GM11168 (cell line): Measurements from ENCODE around the gene CDKAL1.

Source experiments
- in situ Hi-C: fragments of 300-500 bp; cut with MboI; formaldehyde crosslinking; loops from one replicate; pipeline ENCODE4 v1.12.0; 2022; ENCODE audit warnings: low sequenced_read_pairs; ENCODE audit not compliant: unreplicated experiment

The CDKAL1 gene

DNA sequence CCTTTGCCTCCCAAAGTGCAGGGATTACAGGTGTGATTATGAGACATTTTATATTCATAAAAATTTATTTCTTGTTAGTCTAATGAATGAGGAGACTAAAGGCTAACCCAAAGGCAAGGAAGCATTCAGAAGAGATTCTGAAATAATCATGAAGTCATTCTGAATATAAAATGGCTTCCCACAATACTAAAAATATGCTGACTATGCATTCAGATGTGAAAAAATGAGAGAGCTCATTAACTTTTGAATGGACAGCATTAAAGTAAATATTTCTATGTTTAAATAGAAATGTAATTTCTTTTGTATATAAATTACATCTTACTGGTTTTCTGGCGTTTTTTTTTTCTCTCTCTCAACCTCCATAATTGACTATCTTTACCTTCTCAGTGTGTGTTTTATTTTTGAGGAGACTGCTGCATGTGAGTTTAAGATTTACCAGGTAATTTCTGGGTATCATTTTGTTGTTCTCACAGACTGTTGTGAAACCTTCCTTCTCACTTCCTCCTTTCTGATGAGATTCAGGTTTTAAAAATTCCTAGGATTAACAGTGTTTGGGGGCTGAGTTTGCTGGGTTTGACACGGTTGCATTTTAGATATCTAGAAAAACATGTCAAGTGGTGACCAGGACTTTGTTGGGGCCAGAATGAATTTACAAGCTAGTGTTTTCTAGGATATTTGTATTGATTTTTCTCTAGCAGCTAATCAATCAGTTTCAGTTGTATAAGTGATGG, 316.6 kb downstream of the CDKAL1 start:
- in situ Hi-C loops = no loop called here

DNA sequence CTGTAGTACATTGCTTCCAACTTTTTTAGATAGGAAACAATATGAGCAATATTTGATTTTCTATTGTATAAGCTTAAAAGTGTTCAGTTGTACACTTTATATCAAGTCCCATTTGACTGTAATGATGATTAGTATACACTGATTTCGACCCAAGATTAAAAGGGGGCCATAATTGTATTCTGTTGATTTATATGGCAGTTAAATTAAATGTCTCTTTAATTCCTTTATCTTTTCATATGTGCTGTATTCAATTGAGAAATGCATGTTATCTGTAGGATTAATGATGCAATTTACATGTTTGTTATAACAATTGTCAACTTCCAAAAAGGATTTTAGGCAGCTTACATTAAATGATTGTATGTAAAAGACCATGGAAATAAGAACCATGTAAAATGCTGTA, 317.5 kb downstream of the CDKAL1 start:
- in situ Hi-C loops = no loop called here

DNA sequence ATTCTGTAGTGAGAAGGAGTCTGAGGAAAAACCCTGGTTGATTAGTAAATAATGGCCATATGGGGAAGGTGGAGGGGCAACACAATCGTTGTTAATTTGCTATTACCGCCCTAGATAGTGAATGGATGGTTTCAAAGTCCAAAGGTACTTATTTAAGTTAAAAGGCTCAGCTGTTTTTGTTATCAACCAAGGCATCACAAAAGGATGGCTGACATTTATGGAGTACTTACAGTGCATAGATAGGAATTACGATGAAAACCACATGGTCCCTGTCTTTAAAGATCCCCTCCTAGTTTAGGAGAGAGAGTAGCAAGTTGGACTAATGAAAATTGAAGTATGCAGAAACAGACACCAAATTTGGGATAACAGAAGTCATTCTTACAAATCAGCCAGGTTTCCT, 319.6 kb downstream of the CDKAL1 start:
- in situ Hi-C loops = no loop called here

DNA sequence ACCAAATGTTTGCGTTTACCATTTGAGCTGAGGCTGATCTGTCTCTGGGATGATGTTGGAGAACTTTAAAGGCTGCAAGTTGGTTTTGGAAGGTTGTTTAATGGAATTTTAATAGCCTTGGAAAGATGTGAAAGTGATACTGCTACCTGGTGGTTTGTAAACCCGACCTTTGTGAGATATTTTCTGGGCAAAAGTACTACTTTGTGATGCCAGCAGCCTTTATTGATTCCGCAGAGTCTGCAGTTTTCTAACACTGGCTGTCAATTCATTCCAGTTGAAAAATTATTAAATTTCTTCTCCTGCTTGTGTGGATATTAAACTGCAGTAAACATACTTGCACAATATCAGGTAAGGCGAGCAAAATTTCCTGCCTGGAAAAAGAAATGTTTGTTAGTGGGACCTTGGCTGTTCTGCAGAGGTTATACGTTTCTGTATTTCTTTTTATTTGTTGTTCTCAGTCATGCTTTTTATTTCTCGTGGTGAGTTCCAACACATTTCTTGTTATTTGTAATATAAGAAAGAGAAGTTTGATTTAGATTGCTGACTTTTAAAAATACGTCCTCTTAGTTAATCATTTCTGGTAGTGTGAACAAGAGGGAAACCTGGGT, 322.5 kb downstream of the CDKAL1 start:
- in situ Hi-C loops = no loop called here

DNA sequence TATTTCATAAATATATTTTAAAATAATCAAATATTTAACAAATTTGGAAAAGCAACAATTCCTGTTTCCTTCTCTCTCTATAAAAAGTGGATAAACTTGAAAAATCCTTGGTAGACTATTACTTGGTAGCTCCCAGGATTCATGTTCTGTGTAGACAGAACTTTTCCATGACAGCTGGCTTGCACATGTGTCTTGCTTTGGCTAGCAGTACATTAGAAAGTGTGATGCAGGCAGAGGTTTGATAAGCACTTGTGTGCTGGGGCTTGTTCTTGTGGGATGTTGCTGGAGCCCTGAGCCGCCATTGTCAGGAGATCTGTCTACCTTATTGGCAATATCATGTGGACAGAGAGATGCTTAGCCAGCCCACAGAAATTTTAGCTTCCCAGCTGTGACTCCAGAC, 327.2 kb downstream of the CDKAL1 start:
- in situ Hi-C loops = no loop called here

DNA sequence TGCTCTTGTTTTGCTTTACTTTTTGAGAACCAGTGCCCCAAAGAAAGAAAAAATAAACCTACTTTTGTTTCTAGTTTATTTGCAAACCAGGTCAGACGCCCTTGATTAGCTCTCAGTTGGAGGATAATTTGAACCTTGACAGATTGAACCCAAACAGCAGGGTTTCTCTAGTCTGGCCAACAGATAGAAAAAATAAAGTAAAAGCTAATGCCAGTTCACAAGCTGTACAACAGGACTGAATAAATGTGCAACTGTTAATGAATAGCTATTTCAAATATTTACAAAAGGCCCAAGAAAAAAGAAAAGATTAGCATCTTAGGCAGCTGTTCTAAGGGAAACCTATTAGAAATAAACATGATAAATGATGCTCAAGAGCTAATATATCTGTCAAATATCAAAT, 331.8 kb downstream of the CDKAL1 start:
- in situ Hi-C loops = no loop called here

DNA sequence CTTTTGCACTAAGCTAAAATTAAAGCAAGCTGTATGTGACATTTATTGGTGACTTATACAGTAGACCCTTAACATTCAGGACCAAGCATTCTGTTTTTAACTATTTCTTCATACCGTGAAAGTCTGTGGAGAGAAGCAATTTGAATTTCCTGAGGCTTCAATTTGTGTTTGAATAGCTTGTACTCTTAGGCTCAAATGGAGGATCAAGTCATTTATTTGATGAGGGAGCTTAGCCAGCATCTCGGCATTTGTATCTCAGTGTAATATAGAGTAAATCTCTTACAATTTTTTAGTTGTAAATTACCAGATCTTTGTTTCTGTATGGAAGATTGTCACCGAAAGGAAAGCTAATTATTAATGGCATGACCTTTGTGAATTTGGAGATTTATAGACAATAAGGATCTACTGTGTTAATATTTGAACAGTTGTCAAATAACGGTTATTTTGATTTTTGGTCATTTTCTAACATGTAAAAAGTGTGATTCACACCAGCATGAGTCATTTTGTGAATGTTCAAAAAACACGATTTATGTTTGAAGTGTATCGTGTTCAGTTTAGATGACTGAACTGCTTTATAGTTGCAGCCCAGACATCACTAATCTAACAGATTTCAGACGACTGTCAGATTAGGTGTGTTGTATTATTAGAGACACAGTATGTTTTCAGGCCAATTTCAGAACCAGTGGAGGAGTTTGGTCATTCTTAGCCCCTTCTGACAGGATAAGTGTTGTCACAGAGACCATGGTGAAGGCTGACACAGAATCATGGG, 332.9 kb downstream of the CDKAL1 start:
- in situ Hi-C loops = no loop called here

DNA sequence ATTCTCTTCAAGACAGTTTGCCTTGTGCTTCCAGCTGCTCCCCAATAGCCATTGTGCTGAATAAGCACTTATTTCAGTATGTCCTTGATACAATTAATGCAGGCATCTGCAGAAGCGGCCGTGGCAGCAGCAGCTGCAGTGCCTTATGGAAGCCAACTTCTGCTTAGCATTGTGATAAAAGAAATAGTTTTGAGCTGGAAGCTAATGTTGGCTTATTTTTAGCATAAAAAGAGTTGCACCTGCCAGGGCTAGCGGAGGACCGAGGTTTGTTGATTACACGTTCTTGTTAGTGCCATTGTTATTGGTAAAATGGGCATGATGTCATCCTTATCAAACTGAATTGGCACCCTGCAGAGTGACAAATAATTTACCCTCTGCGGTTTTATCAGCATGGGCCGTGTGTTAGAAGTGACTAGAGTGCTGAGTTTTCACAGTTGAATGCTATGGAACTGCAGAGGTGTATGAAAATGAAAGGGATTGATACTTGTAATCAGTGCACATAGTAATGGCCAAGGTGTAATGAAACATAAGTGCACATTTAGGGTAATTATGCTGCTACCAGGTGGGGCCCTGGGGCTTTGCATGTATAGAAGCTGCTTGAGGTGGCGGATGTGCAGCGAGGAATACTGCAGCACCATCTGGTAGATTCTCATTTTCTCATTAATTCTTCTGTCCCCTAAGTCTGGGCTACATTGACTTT, 334.3 kb downstream of the CDKAL1 start:
- in situ Hi-C loops = no loop called here

DNA sequence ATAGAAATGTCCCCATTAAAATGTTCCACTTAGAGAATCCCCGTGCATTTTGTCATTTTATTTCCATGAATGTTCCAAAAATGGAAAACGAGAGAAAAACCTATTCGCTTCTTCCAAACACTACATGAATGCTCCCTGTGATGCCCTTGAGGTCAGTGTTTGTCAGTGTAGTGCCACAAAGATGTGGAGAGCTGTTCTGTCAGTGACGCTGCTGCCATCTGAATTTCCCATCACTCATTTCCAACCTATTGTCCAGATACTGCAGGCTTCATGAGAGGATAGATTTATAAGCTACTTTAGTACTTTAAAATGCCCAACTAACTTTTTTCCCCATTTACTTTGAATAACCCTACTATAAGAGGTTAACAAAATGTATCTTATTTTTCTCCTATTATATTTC, 335.8 kb downstream of the CDKAL1 start:
- in situ Hi-C loops = loop anchor here (10.0 kb wide), 1 partner anchor 715 kb away; no protein-coding TSS in a partner anchor

DNA sequence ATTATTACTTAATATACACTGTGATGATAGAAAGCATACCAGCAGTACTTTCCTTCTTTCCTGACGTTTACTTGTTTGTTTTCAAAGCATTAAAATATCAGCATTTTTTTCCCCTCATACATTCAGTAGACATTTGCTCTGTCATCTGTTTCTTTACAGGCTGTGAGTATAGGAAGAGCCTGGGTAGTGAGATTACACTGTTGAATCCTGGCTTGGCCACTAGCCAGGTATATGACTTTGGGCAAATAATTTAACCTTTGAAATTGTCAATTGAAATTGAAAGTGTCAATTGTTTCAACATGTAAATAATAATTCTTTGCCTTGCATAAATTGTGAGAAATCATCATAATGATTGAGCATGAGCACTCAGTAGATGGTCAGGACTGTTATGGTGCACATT, 336.2 kb downstream of the CDKAL1 start:
- in situ Hi-C loops = loop anchor here (10.0 kb wide), 1 partner anchor 714 kb away; no protein-coding TSS in a partner anchor

DNA sequence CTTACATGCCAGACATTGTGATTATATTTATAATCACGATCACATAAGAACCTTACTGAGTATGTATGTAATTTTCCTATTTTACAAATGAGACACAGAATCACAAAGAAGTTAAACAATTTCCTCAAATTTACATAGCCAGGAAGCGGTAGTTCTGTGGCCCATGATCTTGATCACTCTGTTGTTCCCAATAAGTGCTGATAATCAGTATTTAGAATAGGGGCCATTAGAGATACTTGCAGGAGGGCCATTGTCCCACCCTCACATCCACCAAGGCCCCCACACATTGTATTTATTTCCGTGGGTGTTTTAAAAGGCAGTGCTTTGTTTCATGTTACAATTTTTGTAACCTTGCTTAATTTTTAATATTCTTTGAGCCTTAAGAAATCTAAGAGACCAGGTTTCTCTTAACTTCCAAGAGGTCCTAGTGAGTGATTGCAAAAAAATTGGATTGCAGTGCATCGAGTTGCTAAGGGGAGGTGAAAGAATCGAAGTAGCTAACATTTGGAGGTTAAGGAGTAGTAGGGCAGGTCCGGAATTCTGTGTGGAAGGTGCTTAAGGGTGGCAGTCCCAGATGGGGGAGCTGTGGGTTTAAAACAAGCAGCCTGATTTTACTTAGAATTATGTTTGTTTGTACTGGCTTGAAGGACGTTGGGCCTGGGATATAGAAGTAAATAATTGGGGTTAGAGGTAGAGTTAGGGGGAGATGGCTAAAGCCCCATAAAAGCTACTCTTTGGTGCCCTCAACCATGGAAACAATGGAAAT, 339.4 kb downstream of the CDKAL1 start:
- in situ Hi-C loops = loop anchor here (10.0 kb wide), 1 partner anchor 711 kb away; no protein-coding TSS in a partner anchor

DNA sequence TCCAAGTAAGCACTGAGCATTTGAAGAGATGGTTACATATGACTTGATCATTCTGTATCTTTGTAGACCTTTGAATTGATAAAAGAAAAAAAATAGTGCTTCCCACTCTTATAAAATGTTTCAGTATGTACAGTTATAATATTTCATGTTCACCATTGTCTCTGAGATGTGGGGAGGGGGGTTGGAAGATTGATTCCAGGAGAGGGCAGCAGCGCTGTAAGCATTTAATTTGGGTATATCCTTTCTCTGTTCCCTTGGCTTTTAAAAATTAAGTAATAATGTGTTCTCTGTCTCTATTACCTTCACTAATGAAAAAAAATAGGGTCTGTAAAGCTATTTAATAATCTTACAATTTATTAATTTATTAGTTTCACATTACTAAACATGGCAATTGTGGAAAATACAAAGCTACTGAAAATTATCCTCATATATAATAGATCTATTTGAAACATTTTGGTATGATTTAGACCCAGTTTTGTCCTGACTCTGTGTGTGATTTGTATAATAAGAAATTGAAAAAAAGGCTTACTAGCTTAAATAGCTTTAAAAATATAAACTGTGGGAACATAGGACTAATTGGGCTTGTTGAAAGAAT, 341.2 kb downstream of the CDKAL1 start:
- in situ Hi-C loops = loop anchor here (10.0 kb wide), 1 partner anchor 709 kb away; no protein-coding TSS in a partner anchor

DNA sequence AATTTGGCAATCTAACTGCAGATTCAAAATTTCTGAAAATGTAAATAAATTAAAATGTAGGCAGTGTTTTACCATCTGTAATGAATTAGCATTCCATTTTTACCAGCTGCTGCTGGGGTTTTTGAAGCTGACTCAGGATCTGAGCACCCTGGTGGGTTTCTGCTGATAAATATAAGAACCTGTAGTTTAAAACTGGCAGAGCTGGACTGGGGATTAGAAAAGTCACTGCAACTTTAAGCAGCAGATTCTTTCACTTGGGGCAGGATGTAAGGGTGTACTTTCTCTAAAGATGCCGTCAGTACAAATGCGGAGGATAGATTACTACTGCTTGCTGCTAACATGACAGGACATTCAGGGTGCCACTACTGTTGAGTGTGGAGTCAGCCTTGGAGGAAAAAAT, 341.8 kb downstream of the CDKAL1 start:
- in situ Hi-C loops = loop anchor here (10.0 kb wide), 1 partner anchor 709 kb away; no protein-coding TSS in a partner anchor

DNA sequence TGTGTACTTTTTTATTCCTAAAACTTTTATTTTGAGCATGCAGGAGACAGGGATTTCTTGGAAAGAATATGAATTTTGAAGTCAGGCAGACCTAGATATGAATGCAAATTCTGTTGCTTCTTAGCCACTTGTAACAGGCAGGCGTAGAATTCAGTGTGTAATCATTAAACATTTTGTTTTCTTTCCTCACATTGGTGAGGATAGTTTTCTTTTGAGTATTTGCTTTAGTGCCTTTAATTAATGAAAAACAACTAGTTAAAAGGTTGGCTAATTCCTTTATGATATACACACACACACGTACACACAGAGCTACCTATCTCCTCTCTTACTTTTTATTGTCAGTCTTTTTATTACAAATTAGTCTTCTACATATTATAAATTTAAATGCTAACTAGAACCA, 342.3 kb downstream of the CDKAL1 start:
- in situ Hi-C loops = loop anchor here (10.0 kb wide), 1 partner anchor 708 kb away; no protein-coding TSS in a partner anchor

DNA sequence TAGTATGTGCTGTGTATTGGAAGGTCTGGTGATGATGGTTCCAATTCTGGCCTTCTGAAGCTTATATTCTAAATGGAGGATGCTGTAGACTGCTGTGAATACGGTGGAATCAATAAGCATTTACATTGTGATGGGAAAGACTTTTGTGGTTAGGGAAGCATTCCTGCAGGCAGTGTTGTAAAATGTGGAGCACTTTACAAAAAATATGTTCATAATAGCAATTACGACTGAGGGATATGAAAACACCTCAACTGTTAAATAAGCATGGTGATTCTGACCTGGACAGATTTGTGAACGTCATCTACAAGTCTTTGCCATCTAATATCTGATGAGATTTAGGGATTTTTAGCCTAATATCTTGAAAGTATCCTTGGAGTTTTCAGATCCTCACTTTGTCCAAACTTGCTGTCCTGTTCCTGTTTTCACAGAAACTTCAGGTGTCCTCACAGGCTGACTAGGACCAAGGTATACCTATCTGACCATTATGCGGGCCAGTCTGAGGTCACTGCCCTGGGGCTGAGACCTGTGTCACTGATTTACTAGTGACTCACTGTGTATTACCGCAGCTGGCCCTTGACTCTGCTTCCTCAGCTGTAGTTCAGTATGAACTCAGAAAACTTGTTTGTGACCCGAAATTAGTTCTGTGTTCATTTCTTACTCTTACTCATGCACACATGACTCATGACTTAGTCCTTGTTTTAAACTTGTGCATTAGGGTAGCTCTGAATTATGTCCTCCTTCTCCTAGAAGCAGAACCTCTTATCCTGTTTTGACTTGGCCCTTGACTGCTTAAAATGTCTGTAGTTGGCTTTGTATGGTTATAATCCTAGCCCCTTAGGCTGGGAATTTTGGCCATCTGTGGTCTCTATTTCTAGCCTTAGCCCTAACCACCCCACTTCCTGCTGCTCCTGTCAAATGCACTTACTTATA, 343.0 kb downstream of the CDKAL1 start:
- in situ Hi-C loops = loop anchor here (10.0 kb wide), 1 partner anchor 708 kb away; no protein-coding TSS in a partner anchor

DNA sequence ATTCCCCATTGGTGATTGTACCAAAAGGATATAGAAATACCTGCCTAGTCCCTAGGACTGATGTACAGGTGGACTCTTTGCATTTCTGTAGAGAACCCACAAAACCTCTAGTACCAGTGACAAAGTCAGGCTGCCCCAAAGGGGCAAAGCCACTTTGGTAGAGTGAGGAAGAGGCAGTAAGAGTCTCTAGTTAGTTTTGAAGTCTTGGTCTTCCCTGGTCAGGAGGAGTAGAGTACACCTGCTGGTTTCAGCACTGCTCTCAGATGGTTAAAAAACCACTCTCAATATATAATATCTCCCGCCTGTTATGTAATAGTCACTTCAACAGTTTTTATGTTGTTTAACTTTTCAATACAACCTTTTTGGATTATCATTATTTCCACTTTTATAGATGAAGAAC, 344.9 kb downstream of the CDKAL1 start:
- in situ Hi-C loops = loop anchor here (10.0 kb wide), 1 partner anchor 706 kb away; no protein-coding TSS in a partner anchor

DNA sequence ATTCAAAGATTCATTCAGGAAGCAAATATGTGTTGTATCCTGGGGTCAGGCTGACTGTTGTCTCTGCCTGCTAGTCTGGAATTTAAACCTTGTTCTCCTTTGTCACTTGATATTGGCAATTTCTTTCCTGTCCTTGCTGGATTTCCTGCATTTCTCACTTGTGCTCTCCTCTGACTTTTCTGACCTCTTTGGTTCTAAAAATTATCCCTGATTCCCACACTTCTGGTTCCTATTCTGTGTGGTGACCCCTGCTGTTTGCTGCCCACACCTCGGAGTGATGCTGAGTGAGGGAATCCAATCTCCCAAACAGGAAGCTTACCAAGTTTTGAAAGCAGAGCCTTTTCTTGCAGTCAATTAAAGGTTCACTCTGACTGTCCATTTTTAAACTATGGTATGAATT, 345.3 kb downstream of the CDKAL1 start:
- in situ Hi-C loops = loop anchor here (10.0 kb wide), 1 partner anchor 705 kb away; no protein-coding TSS in a partner anchor

DNA sequence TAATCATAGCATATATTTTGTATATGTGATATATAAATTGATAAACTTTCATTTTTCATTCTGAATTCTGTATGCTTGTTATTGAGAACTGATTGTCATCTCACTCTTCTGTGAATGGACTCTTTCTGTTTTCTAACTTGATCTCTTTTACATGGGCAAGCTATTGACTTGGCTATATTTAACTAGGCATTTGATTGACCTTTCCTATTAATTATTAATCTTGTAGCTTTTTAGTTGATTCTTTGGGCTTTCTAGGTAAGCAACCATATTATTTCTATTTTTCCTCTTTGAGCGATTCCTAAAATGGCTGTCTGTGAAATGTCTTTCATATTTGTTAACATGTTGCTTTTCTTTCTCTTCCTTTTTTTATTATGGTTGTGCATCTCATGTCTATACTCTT, 347.1 kb downstream of the CDKAL1 start:
- in situ Hi-C loops = no loop called here
